ENCODE results near the gene MBP.

DNA sequence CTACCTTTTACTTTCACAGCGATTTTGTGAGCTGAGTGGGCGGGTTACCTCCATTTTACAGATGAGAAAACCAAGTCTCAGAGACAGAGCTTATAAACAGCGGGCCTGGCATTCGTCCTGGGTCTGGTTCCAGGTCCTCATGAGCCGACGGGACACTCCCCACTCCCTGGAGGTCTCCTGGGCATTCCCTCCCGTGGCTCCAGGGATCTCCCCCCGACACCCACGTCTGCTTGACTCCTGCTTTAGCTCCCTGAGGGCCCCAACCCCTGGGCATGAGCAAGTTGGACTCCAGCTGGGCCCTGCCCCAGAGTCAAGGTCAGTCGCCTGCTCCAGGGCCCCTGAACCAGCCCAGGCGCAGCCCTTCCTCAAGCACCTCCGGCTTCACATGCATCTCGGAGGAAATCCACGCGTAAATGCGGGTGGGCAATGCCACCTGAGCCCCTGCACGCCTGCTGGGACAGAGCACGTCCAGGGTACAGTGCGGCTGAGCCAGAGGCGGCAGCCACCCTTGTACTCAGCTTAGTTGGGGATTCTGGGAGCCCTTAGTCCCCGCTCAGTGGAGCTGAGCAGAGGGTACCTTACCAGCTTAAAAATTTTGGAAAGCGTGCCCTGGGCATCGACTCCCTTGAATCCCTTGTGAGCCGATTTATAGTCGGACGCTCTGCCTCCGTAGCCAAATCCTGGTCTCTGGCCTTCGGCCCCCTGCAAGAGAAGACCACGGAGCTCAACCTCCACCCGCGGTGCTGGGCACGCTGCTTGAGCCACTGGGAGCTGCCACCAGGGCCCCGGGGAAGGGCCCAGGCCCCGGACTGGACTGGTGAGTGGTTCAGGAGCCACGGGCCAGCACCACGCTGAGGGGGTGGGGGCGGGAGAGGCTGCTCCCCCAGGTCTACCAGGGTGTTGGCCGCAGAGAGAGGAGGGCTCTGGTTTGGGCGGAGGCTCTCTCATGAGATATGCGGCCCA is 148.1 kb downstream of the MBP start:
- TF ChIP-seq POLR2A (IDR thresholded peaks at IDR 0.05; ENCODE audit: low read depth, low read length) (no peak), POLR2AphosphoS5 (IDR thresholded peaks at IDR 0.05; ENCODE audit: low read depth, low read length) (no peak), POU2F2 (IDR thresholded peaks at IDR 0.05; ENCODE audit: low read depth, low read length) (no peak), TAF1 (IDR thresholded peaks at IDR 0.05; ENCODE audit: low read depth, low read length) (no peak)

All from GM12891 (cell line).